ENCODE data around the gene ZMYND19. TPM values are rescaled to one million over a fixed set of nuclear protein-coding genes. Genes with fewer than 3 reads are reported as not detected.

ZMYND19 gene
- total and polyA plus RNA-seq, 11 donors, result 6.8 to 20.5 (median 10.2) TPM

GRCh38 chr9:137583347-137583746, 7.0 kb downstream of the ZMYND19 start:
- Histone ChIP-seq H3K36me3 (peaks cover 0 to 57% (median 51%) of the 10 kb centered on the region in 9 donors), H3K4me1 (peaks cover 0 to 14% (median 5%) of the 10 kb centered on the region in 12 donors), H3K27me3 (no peaks in the 10 kb centered on the region), H3K27ac (no peak overlapping the region), H3K9me3 (no peaks in the 10 kb centered on the region), H3K4me3 (no peak overlapping the region)
- intact Hi-C loops (cut with DNase I), result no loop called here
- 85 to 88% (median 86%) methylated on average over 14 of the region's 14 CpGs for WGBS, 4 donors
- DNase-seq, result no peak
- no peak for ATAC-seq
- TF ChIP-seq POLR2A (IDR thresholded peaks at IDR 0.05), result no peak
- TF ChIP-seq CTCF (IDR thresholded peaks at IDR 0.05), result no peak

DNA sequence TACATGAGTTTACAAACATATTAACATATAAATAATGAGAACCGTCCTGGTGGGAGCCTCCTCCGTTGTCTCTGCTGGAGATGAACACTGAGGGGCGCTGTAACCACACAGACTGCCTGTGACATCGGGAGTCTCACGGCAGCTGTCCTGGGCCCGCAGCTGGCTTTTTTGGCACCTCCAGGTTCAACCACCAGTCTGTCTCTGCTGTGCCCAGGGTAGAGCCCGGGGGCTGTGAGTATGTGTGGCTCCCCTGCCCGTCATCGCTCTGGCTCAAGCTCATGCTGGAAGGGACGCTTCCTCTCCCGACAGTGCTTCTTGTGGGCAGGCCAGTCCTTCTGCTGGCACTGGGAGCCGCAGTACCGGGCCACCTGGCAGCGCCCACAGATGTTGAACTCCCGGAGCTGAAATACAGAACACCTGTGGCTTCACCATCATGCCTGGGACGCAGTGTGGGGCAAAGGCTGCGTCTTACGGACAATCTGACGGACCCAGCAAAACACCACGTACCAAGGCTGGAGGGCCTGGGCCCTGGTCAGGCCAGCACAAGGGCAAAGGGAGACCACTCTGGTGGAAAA, 7.9 kb downstream of the ZMYND19 start:
- no peaks in the 10 kb centered on the region for H3K27me3 ChIP-seq
- peaks cover 0 to 48% (median 42%) of the 10 kb centered on the region in 9 donors for H3K36me3 ChIP-seq
- peaks cover 5 to 22% (median 13%) of the 10 kb centered on the region in 12 donors for H3K4me1 ChIP-seq
- no peak overlapping the region for H3K27ac ChIP-seq
- TF ChIP-seq CTCF (IDR thresholded peaks at IDR 0.05), result peak in 7 of 12 donors; percentile 10 to 31 (median 22)
- TF ChIP-seq POLR2A (IDR thresholded peaks at IDR 0.05), result no peak
- no peaks in the 10 kb centered on the region for H3K9me3 ChIP-seq
- 73 to 83% (median 80%) methylated on average over 15 to 20 of the region's 20 CpGs for WGBS, 4 donors
- DNase-seq (peak in 1 of 5 donors; percentile 19), ATAC-seq (no peak)
- H3K4me3 ChIP-seq, result no peak overlapping the region
- intact Hi-C loops (cut with DNase I), result no loop called here

- DNase-seq (no peak), ATAC-seq (no peak)
- H3K4me3 ChIP-seq, result no peak overlapping the region
- WGBS, 4 donors, result 90 to 94% (median 93%) methylated on average over 19 to 22 of the region's 22 CpGs
- TF ChIP-seq CTCF (IDR thresholded peaks at IDR 0.05), result no peak
- TF ChIP-seq POLR2A (IDR thresholded peaks at IDR 0.05), result no peak
- no peak overlapping the region for H3K27ac ChIP-seq
- H3K36me3 ChIP-seq, result peaks cover 0 to 41% (median 34%) of the 10 kb centered on the region in 9 donors
- H3K27me3 ChIP-seq, result no peaks in the 10 kb centered on the region
- peaks cover 7 to 30% (median 20%) of the 10 kb centered on the region in 12 donors for H3K4me1 ChIP-seq
- no peaks in the 10 kb centered on the region for H3K9me3 ChIP-seq
- intact Hi-C loops (cut with DNase I), result no loop called here
These were observed 8.7 kb downstream of the ZMYND19 start for GRCh38 chr9:137581361-137582285.

GRCh38 chr9:137580954-137581322, 9.4 kb downstream of the ZMYND19 start:
- intact Hi-C loops (cut with DNase I), result no loop called here
- H3K9me3 ChIP-seq, result no peaks in the 10 kb centered on the region
- TF ChIP-seq POLR2A (IDR thresholded peaks at IDR 0.05) (no peak), CTCF (IDR thresholded peaks at IDR 0.05) (no peak)
- peaks cover 7 to 36% (median 27%) of the 10 kb centered on the region in 12 donors for H3K4me1 ChIP-seq
- WGBS, 4 donors, result 94 to 100% (median 95%) methylated on average over 2 to 4 of the region's 4 CpGs
- DNase-seq (no peak), ATAC-seq (no peak)
- H3K36me3 ChIP-seq, result peaks cover 0 to 43% (median 28%) of the 10 kb centered on the region in 9 donors
- no peaks in the 10 kb centered on the region for H3K27me3 ChIP-seq
- H3K4me3 ChIP-seq, result no peak overlapping the region
- no peak overlapping the region for H3K27ac ChIP-seq

Measured in heart left ventricle (tissue), 16 donors.